LNCAP (cell line): ENCODE measurements around the gene UBAP2L.

Experiments
- TF ChIP-seq, protein P1 (sequence below): fragments of 450-650 bp; IDR thresholded peaks from 2 replicates; pipeline ENCODE4 v1.5.1; 2017; ENCODE audit warnings: mild to moderate bottlenecking

The UBAP2L gene

DNA sequence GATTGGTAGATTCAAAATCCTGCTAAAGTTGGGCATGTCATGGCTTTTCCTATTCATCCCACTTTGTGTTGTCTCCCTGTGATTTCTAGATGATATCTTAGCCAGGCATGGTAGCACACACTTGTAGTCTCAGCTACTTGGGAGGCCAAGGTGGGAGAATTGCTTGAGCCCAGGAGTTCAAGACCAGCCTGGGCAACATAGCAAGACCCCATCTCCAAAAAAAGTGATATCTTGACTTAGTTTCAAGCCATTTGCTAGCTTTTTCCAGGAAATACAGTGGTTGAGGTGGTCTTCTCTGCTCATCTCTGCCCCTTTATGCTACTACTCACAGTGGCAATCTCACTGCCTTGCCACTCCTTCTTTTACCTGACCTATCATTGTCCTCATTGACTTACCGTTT, 39.4 kb downstream of the UBAP2L start:
- TF ChIP-seq, protein P1, sequence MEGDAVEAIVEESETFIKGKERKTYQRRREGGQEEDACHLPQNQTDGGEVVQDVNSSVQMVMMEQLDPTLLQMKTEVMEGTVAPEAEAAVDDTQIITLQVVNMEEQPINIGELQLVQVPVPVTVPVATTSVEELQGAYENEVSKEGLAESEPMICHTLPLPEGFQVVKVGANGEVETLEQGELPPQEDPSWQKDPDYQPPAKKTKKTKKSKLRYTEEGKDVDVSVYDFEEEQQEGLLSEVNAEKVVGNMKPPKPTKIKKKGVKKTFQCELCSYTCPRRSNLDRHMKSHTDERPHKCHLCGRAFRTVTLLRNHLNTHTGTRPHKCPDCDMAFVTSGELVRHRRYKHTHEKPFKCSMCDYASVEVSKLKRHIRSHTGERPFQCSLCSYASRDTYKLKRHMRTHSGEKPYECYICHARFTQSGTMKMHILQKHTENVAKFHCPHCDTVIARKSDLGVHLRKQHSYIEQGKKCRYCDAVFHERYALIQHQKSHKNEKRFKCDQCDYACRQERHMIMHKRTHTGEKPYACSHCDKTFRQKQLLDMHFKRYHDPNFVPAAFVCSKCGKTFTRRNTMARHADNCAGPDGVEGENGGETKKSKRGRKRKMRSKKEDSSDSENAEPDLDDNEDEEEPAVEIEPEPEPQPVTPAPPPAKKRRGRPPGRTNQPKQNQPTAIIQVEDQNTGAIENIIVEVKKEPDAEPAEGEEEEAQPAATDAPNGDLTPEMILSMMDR = no peak

DNA sequence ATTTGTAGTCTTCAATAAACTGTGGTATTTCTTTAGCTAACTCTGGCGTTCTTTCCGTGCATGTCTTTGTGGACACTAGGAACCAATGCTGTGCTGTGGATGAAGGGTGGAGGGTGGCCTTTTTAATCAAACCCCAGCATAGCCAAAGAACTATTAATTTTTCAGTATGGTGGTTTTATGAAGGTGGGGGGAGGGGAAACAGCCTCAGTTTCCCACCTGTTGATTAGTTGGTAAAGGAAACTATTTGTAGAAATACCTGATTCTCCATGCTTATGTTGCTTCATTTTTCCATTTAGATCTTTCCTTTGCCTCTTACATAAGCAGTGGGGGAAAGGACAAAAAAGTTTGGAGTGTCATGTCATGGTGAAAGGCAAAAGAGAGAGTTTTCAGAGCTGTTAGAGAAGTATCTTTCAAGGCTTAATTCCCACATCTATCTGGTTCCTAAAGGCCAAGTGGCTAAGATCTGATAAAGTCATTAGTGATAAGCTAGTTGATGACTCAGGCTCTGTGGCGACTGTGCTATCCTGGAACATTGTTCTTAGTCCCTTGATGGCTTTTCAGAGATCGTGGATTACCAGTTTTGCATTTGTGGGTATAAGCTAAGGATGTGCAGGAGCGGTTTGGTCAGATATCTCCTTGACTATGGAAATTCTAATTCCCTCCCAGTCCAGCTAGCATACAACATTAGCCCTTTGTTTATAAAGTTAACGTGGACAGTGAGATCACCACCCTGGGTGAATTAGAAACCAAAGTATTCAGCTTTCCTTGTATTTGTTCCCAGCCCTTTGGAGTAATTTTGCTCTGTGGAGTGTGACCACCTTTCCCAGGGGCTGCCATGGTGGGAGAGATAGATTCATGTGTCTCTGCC, 42.9 kb downstream of the UBAP2L start:
- TF ChIP-seq, protein P1 = no peak

DNA sequence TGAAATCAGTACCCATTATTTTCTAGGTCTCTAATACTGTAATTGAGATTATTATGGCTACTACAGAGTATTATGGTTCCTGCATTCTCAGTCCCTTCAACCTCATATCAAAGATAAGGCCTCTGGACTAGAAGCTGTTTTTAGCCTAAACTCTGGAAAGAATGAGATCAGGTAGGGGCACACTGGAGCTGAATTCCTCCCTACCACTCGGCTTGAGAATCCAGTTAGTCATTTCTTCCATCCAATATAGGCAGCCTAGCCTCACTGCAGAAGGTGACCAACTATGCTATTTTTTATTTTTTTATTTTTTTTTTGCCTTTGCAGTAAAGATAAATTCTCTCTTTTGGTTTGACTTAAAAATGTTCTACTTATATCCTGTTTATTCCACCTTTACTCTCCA, 43.7 kb downstream of the UBAP2L start:
- TF ChIP-seq, protein P1 = no peak

DNA sequence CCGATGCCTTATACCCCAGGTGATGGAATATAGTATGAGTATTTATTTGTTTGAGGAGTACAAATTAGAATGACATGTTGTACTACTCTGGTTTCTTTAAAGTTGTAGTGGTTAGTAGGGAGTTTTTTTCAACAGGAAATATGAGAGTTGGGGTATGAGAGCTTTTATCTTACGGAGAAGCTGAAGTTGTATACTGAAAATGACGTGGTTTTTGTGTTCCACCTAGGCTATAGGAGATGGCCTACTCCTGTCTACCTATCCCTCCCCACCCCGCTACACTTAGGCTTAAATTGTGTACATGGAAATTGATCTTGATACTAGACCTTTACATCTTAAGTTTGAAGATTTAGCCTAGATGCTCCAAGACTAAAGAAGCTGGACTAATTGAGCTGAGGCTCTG, 44.8 kb downstream of the UBAP2L start:
- TF ChIP-seq, protein P1 = no peak

DNA sequence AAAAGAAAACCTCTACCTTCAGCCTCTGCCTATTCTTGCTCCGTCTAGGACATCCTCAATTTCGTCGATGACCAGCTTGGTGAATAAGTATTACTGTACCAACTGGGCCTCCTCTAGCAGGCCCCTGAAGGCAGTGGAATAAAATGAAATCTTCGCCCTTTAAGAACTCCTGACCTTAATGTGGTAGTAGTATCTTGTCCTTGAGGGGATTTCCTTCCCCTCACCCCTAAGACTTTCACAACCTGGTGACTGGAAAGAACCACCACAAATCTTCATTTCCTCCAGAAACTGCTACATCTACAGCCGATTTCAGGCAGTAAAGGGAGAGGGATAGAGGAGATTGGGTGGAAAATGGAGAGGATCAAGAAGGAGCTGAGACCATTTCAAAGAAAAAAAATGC, 50.1 kb downstream of the UBAP2L start:
- TF ChIP-seq, protein P1 = no peak

DNA sequence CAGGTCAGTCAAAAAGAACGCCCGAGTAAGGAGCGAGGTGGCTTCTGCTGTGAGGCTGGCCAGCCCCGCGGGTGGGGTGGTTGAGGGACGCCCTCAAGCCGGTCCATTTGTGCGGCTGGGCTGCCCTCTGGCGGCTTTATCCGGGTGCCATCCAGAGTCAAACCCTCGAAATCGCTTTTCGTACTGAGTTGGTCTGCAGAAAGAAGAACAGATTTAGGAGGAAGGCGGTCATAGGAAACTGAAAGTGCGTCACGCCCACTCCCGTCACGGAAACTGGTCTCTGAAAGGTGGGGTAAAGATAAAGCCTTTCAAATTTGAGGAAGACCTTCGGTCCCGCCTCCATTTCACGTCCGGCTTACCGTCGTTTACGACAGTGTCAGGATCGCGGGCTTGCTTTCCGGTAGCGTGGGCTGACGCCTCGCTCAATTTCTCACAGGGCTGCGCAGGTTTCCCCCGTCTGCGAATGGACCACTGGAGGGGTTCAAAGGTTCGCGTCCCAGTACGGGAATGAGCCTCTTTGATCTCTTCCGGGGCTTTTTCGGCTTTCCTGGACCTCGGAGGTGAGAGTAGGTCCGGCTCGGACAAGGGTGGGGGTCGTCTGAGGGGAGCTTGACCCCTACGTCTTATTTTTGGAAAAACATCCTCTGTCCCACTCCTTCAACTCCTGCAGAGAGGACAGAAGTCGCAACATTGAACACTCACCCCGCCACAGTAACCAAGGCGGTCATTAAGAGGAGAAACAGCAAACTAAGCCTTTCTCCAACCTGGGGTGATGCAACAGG, 51.7 kb downstream of the UBAP2L start, which contains the start of gene HAX1:
Gene HAX1, plus strand, starts transcription at position 413 of the 782 bp plus-strand sequence. Its CDS starts 95 bp downstream, at position 508.
- TF ChIP-seq, protein P1 = peak; percentile 92

DNA sequence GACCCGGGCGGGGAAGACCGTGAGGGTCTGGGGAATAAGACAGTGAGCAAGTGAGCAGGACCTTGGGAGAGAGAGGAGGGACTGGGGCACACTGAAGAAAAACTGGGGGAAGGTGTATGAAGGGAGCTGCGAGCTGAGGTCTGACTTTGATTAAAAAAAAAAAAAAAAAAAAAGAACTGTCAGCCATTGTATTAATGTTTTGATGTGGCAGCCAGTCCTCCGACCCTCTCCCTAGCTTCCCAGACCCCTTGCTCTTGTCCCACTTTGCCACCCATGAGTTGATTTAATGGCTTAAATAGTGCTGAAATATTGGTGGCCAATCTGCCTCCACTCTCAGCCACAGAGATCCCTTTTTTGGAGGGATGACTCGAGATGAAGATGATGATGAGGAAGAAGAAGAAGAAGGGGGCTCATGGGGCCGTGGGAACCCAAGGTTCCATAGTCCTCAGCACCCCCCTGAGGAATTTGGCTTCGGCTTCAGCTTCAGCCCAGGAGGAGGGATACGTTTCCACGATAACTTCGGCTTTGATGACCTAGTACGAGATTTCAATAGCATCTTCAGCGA, 52.3 kb downstream of the UBAP2L start:
- TF ChIP-seq, protein P1 = no peak
